BJ (cell line): ENCODE data around the gene MICAL3. TPM values are rescaled to one million over a fixed set of nuclear protein-coding genes. Genes with fewer than 3 reads are reported as not detected.

Source experiments
- CTCF ChIA-PET: fragments of 350-600 bp; formaldehyde crosslinking; extraction: SDS; loops from one replicate; lab custom pipeline; 2021; ENCODE audit warnings: antibody characterized with exemption, inconsistent platforms; lab: Yijun Ruan, JAX
- POLR2A ChIA-PET: fragments of 300-600 bp; sonication (Branson Sonifier 250); formaldehyde crosslinking; extraction: SDS; loops from one replicate; lab custom pipeline; 2021; ENCODE audit warnings: antibody characterized with exemption; lab: Charles Lee
- DNase-seq: peaks from one replicate; pipeline ENCODE4 v3.0.0-alpha.2; 2011; ENCODE audit warnings: low read depth
- H3K27me3 ChIP-seq: 2 replicates; pipeline ENCODE4 v1.6.0; 2011; ENCODE audit warnings: low read length; ENCODE audit not compliant: control insufficient read depth, insufficient read depth
- H3K36me3 ChIP-seq: 2 replicates; pipeline ENCODE4 v1.5.1; 2011; ENCODE audit warnings: low read length; ENCODE audit not compliant: control insufficient read depth, insufficient read depth
- H3K4me3 ChIP-seq: 2 replicates; pipeline ENCODE4 v1.5.1; 2011; ENCODE audit warnings: low read depth, mild to moderate bottlenecking, control low read depth, low read length
- polyA plus RNA-seq: library from polyadenylated mRNA; depleted of rRNA; stranded (reverse); fragments of >200 nt; gene quantifications from 2 replicates; pipeline ENCODE4 v1.2.3, GENCODE V29; 2011
- TF ChIP-seq, protein P1 (sequence below): IDR thresholded peaks from 2 replicates; pipeline ENCODE4 v1.5.1; 2011; ENCODE audit warnings: low read depth, mild to moderate bottlenecking, control low read depth, inconsistent platforms, low read length, moderate library complexity; ENCODE audit not compliant: insufficient read depth

MICAL3 gene
- polyA plus RNA-seq, 1 experiment, result 16.4 TPM

DNA sequence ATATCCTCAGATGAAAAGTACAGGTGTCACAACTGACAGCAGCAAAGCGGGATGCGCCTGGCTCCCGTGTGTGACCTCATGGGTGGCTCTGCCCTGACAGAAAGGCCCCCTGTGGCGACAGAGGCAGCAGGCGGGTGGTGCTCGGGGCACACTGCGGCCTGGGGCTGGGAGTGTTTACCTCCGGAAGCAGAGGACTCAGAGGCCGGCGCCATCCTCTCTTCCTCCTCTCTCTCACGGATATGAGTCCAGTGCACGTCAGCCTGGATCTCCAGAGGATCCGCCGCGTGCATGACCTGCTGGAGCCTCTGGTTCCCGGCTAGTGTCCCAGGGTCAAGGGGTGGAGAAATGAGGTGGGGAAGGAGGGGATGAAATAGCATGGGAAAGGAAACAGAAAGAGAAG is 196.9 kb downstream of the MICAL3 start:
- CTCF ChIA-PET, result interaction anchor here (11.5 kb wide), 1 partner anchor 247 kb away, joined by 172 read pairs; the partner anchor contains the start of gene PEX26
- TF ChIP-seq, protein P1, sequence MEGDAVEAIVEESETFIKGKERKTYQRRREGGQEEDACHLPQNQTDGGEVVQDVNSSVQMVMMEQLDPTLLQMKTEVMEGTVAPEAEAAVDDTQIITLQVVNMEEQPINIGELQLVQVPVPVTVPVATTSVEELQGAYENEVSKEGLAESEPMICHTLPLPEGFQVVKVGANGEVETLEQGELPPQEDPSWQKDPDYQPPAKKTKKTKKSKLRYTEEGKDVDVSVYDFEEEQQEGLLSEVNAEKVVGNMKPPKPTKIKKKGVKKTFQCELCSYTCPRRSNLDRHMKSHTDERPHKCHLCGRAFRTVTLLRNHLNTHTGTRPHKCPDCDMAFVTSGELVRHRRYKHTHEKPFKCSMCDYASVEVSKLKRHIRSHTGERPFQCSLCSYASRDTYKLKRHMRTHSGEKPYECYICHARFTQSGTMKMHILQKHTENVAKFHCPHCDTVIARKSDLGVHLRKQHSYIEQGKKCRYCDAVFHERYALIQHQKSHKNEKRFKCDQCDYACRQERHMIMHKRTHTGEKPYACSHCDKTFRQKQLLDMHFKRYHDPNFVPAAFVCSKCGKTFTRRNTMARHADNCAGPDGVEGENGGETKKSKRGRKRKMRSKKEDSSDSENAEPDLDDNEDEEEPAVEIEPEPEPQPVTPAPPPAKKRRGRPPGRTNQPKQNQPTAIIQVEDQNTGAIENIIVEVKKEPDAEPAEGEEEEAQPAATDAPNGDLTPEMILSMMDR, result no peak
- no peak for DNase-seq
- Histone ChIP-seq H3K36me3 (peaks cover 3% of the 10 kb centered on the region; the same call in 1 of the 2 replicates), H3K4me3 (no peak overlapping the region), H3K27me3 (no peaks in the 10 kb centered on the region)
- POLR2A ChIA-PET, result no interaction called here

DNA sequence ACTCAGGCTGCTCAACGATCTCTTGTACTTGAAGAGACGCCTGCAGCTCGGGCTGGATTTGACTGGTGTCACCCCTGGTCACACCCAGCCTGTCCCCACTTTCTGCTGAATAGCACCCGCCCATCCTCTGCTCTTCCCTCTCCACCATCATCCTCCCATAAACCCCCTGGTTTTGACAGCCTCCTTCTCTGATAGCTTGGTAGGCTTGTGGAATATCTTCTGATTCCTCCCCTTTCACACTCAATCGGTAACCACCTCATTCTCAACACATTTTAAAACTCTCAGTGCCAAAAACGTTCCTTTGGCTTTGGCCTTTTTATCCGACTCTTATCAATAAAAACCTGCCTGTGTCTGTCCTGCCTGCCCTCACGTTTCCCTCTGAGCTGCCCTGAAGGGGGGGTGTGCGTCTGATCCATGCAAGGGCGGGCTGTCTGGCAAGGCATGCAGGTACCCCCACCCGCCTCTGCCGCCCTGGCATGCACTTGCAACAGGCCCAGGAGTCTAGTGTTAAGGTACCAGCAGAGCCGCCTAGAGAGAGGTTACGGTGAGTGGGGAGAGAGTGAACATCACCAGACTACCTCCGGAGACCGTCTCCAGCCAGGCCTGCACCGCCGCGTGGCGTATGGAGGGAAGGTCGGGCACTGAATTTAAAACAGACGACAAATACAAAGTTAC is 198.3 kb downstream of the MICAL3 start:
- CTCF ChIA-PET, result interaction anchor here (1.0 to 1.9 kb wide), 2 partner anchors 84 to 250 kb away, joined by 3 to 14 read pairs; no protein-coding TSS in a partner anchor
- no peak overlapping the region for H3K4me3 ChIP-seq
- TF ChIP-seq, protein P1, result no peak
- POLR2A ChIA-PET, result no interaction called here
- no peak for DNase-seq
- no peaks in the 10 kb centered on the region for H3K27me3 ChIP-seq
- H3K36me3 ChIP-seq, result peaks cover 9% of the 10 kb centered on the region

DNA sequence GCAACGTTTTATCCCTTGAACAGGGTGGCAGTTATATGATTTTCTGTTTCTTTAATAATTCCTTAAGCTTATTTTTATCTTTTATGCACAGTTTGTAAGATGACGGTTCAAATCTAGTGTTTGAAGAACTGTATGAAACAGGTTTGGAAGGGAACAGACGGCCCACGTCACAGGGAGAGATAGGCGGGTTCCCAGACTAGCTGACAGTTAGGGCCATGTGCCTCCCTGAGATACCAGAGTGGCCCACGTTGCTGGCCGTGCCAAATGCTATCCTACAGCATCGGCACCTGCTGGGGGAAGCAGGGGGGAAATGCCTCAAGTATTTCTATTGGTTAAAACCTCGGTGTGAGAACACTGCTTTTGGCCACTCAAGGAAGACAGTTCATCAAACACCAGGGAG is 199.9 kb downstream of the MICAL3 start:
- DNase-seq, result no peak
- Histone ChIP-seq H3K27me3 (no peaks in the 10 kb centered on the region), H3K36me3 (peaks cover 10% of the 10 kb centered on the region), H3K4me3 (no peak overlapping the region)
- CTCF ChIA-PET, result no interaction called here
- TF ChIP-seq, protein P1, result no peak
- POLR2A ChIA-PET, result no interaction called here

DNA sequence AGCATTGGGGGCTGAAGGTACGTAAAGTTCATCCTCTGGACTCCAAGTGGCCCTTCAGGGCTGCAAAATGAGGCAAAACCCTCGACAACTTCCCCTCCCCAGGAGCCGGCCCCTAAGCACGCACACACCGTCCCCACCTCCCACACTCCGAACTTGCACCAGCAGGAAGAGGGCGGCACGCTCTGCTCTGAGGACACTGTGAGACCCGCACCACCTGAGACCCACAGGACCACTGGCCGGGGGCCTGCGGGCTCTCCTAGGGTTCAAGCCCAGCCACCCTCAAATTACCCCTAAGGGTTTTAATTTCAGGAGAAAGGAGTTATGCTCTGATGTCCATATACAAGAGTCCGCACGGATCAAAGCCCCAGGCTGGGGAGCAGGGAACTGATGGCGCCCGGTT is 200.4 kb downstream of the MICAL3 start:
- POLR2A ChIA-PET, result no interaction called here
- no peaks in the 10 kb centered on the region for H3K27me3 ChIP-seq
- TF ChIP-seq, protein P1, result no peak
- H3K4me3 ChIP-seq, result no peak overlapping the region
- peaks cover 10% of the 10 kb centered on the region for H3K36me3 ChIP-seq
- CTCF ChIA-PET, result no interaction called here
- no peak for DNase-seq

DNA sequence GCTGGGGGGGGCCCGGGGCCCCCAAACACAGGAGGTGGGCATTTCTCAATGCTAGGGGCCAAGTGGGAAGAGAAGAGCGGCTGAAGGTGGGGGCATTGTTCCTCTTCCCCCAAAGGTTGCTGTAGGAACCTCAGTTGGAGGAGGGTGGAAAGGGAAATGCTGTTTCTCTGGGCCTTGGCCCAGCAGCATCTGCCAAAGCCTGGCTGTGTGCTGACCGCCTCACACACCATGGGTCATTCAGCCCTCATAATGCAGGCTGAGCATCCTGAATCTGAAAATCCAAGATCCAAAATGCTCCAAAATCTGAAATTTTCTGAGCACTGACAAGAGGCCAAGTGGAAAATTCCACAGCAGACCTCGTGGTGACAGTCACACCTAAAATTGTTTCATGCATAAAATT is 201.1 kb downstream of the MICAL3 start:
- no peaks in the 10 kb centered on the region for H3K27me3 ChIP-seq
- peaks cover 8% of the 10 kb centered on the region for H3K36me3 ChIP-seq
- POLR2A ChIA-PET, result no interaction called here
- CTCF ChIA-PET, result interaction anchor here (2.6 kb wide), 1 partner anchor 7 kb away, joined by 10 read pairs; no protein-coding TSS in a partner anchor
- TF ChIP-seq, protein P1, result no peak
- no peak for DNase-seq
- H3K4me3 ChIP-seq, result no peak overlapping the region
